Keratinocyte (primary cell): Measurements from ENCODE around the gene MYH7B. TPM values are rescaled to one million over a fixed set of nuclear protein-coding genes. Genes with fewer than 3 reads are reported as not detected.

Experiments used
- DNase-seq: peaks from one replicate; pipeline ENCODE4 v3.0.0-alpha.2; 2011; ENCODE audit warnings: low read depth, missing footprints, low spot score
- FAIRE-seq: peaks from 2 replicates; lab custom pipeline; 2011; peaks lifted over from hg19 to GRCh38; lab: Jason Lieb, UNC
- H2AFZ ChIP-seq: 2 replicates; pipeline ENCODE4 v1.6.0; 2012; ENCODE audit warnings: low read length, control low read depth, inconsistent platforms; ENCODE audit not compliant: control insufficient read depth
- H3K27ac ChIP-seq: 2 replicates; pipeline ENCODE4 v1.5.1; 2011; ENCODE audit warnings: low read length; ENCODE audit not compliant: control insufficient read depth, insufficient read depth
- H3K27me3 ChIP-seq: 3 replicates; pipeline ENCODE4 v1.6.0; 2011; ENCODE audit warnings: low read length; ENCODE audit not compliant: control insufficient read depth, insufficient read depth; ENCODE audit errors: extremely low read depth
- H3K36me3 ChIP-seq, 2 experiments: 2 replicates in 1 of 2; 3 replicates in 1 of 2; pipeline ENCODE4 v1.5.1; 2011; ENCODE audit warnings: low read length in 2 of 2, mild to moderate bottlenecking in 1 of 2; ENCODE audit not compliant: control insufficient read depth in 2 of 2, insufficient read depth in 2 of 2; ENCODE audit errors: extremely low read depth in 1 of 2
- H3K4me1 ChIP-seq: 3 replicates; pipeline ENCODE4 v1.5.1; 2011; ENCODE audit warnings: low read length; ENCODE audit not compliant: control insufficient read depth, insufficient read depth; ENCODE audit errors: extremely low read depth
- H3K4me2 ChIP-seq: 3 replicates; pipeline ENCODE4 v1.6.0; 2011; ENCODE audit warnings: low read depth, low read length; ENCODE audit not compliant: control insufficient read depth, insufficient read depth; ENCODE audit errors: extremely low read depth
- H3K4me3 ChIP-seq, 3 experiments: fragments of 200-600 bp in 1 of 3; sonication (generic) in 1 of 3; 2 replicates in 2 of 3; 3 replicates in 1 of 3; pipeline ENCODE4 v1.5.1; 2011 to 2016; ENCODE audit warnings: low read length in 3 of 3, mild to moderate bottlenecking in 3 of 3, control low read depth in 2 of 3, inconsistent platforms in 1 of 3, low read depth in 1 of 3, mixed read lengths in 1 of 3, mixed run types in 1 of 3, moderate library complexity in 1 of 3; ENCODE audit not compliant: control insufficient read depth in 2 of 3, insufficient read depth in 2 of 3; ENCODE audit errors: extremely low read depth in 1 of 3
- H3K79me2 ChIP-seq: 2 replicates; pipeline ENCODE4 v1.6.0; 2012; ENCODE audit warnings: low read length; ENCODE audit not compliant: control insufficient read depth, insufficient read depth
- H3K9ac ChIP-seq: 3 replicates; pipeline ENCODE4 v1.6.0; 2011; ENCODE audit warnings: low read length; ENCODE audit not compliant: control insufficient read depth, insufficient read depth; ENCODE audit errors: extremely low read depth
- H3K9me1 ChIP-seq: 3 replicates; pipeline ENCODE4 v1.6.0; 2011; ENCODE audit warnings: low read length; ENCODE audit not compliant: control insufficient read depth, insufficient read depth; ENCODE audit errors: extremely low read depth
- H3K9me3 ChIP-seq: 2 replicates; pipeline ENCODE4 v1.5.1; 2012; ENCODE audit warnings: low read depth, low read length; ENCODE audit not compliant: control insufficient read depth
- H4K20me1 ChIP-seq: 3 replicates; pipeline ENCODE4 v1.6.0; 2011; ENCODE audit warnings: low read length; ENCODE audit not compliant: control insufficient read depth, insufficient read depth; ENCODE audit errors: extremely low read depth
- CTCF ChIP-seq, 3 experiments: IDR thresholded peaks in 1 of 3; conservative IDR thresholded peaks in 1 of 3; optimal IDR thresholded peaks in 1 of 3; 2 replicates in 2 of 3; 3 replicates in 1 of 3; pipeline versions ENCODE3 to v1.5.1; 2011; ENCODE audit warnings: low read length in 3 of 3, mild to moderate bottlenecking in 3 of 3, moderate library complexity in 2 of 3, control low read depth in 1 of 3, inconsistent platforms in 1 of 3; ENCODE audit not compliant: insufficient read depth in 2 of 3; ENCODE audit errors: extremely low read depth in 1 of 3
- EZH2 ChIP-seq: IDR thresholded peaks from one replicate; pipeline ENCODE4 v1.6.1; 2012; ENCODE audit warnings: inconsistent platforms, mild to moderate bottlenecking, low read length, moderate library complexity
- dilution Hi-C: fragments of 300-500 bp; cut with MboI; formaldehyde crosslinking; loops from one replicate; pipeline ENCODE4 v1.7.0; 2020; ENCODE audit warnings: low sequenced_read_pairs; ENCODE audit not compliant: extremely low pct_ligation_motif_present
- polyA plus RNA-seq, 5 experiments: library from polyadenylated mRNA; depleted of rRNA in 3 of 5; stranded (reverse) in 3 of 5; stranded (forward) in 1 of 5; unstranded in 1 of 5; fragments of >200 nt; gene quantifications; 1 replicate in 1 of 5; 2 replicates in 3 of 5; 3 replicates in 1 of 5; pipeline versions ENCODE4 v1.2.1 to v1.2.3, GENCODE V29; 2011 to 2012; ENCODE audit warnings: missing spikeins in 2 of 5, low read depth in 1 of 5, low replicate concordance in 1 of 5

MYH7B gene
- polyA plus RNA-seq, 1 donor (not counting 4 experiments of a cell fraction or from before 2014, with no cell fraction given), result 0.01 TPM

- FAIRE-seq, result no peak
- H3K9ac ChIP-seq, result no peak overlapping the region
Observed at GRCh38 chr20:34915131-34915530, 40.5 kb upstream of the MYH7B start.

GRCh38 chr20:34915749-34916455, 39.8 kb upstream of the MYH7B start:
- no peaks in the 10 kb centered on the region for H3K9me3 ChIP-seq
- no peak overlapping the region for H3K4me3 ChIP-seq
- no peak overlapping the region for H3K27ac ChIP-seq
- no peak overlapping the region for H2AFZ ChIP-seq
- TF ChIP-seq EZH2 (no peak), CTCF (optimal IDR thresholded peaks at IDR 0.05 in 1 of 3, IDR thresholded peaks at IDR 0.05 in 1 of 3, conservative IDR thresholded peaks at IDR 0.05 in 1 of 3; ENCODE audit: extremely low read depth in 1 of 3, insufficient read depth in 2 of 3, low read length in 3 of 3) (no peak)
- H3K27me3 ChIP-seq, result no peaks in the 10 kb centered on the region
- peaks cover 28 to 43% of the 10 kb centered on the region in 2 experiments for H3K36me3 ChIP-seq
- no peak overlapping the region for H3K4me2 ChIP-seq
- no peaks in the 10 kb centered on the region for H4K20me1 ChIP-seq
- no peak overlapping the region for H3K9ac ChIP-seq
- DNase-seq, result no peak
- no peaks in the 10 kb centered on the region for H3K79me2 ChIP-seq
- FAIRE-seq, result no peak
- H3K4me1 ChIP-seq, result no peaks in the 10 kb centered on the region
- no peaks in the 10 kb centered on the region for H3K9me1 ChIP-seq
- dilution Hi-C loops, result no loop called here

More at GRCh38 chr20:34915131-34915530, 40.5 kb upstream of the MYH7B start:
- Histone ChIP-seq H3K27me3 (no peaks in the 10 kb centered on the region), H3K79me2 (no peaks in the 10 kb centered on the region), H3K9me3 (no peaks in the 10 kb centered on the region), H3K4me3 (no peak overlapping the region), H2AFZ (no peak overlapping the region), H3K36me3 (peaks cover 24 to 43% of the 10 kb centered on the region in 2 experiments), H4K20me1 (no peaks in the 10 kb centered on the region), H3K9me1 (no peaks in the 10 kb centered on the region), H3K27ac (no peak overlapping the region), H3K4me2 (no peak overlapping the region), H3K4me1 (no peaks in the 10 kb centered on the region)
- DNase-seq, result no peak
- dilution Hi-C loops, result no loop called here
- TF ChIP-seq CTCF (optimal IDR thresholded peaks at IDR 0.05 in 1 of 3, IDR thresholded peaks at IDR 0.05 in 1 of 3, conservative IDR thresholded peaks at IDR 0.05 in 1 of 3; ENCODE audit: extremely low read depth in 1 of 3, insufficient read depth in 2 of 3, low read length in 3 of 3), result no peak
- no peak for TF ChIP-seq EZH2
